Amniotic stem cell (primary cell): ENCODE measurements around the gene ALPK3.

Source experiments
- DNase-seq: peaks from one replicate; lab custom pipeline; 2025; lab: John Stamatoyannopoulos, UW

Gene ALPK3

GRCh38 chr15:84892786-84893307 is 75.7 kb downstream of the ALPK3 start:
- no peak for DNase-seq

GRCh38 chr15:84893607-84894006 is 76.5 kb downstream of the ALPK3 start:
- no peak for DNase-seq

DNA sequence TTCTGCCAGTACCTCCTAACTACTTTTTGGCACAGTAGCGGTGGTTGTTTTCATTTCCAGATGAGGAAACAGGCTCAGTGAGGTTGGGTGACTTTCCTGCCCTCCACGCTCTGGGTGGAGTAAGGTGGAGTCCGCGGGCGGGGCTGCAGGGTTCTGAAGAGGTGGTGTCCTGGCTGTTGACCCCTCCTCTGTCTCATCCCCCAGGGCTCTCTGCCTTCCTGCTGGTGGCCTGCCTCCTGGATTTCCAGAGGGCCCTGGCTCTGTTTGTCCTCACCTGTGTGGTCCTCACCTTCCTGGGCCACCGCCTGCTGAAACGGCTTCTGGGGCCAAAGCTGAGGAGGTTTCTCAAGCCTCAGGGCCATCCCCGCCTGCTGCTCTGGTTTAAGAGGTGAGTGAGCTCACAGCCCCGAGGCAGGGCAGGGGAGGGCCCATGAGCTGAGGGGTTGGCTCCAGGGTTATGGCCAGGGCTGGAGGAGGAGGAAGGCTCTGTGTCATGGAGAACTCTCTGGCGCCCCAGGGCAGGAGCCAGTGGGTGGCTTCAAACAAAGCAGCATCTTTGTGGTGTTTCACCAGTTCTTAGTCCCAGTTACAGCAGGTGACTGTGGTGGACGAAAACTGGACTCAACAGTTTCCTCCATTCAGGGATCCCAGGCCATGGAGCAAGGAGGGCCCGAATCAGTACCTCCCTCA is 77.7 kb downstream of the ALPK3 start:
- DNase-seq = no peak

GRCh38 chr15:84898761-84899160 is 81.6 kb downstream of the ALPK3 start:
- no peak for DNase-seq

DNA sequence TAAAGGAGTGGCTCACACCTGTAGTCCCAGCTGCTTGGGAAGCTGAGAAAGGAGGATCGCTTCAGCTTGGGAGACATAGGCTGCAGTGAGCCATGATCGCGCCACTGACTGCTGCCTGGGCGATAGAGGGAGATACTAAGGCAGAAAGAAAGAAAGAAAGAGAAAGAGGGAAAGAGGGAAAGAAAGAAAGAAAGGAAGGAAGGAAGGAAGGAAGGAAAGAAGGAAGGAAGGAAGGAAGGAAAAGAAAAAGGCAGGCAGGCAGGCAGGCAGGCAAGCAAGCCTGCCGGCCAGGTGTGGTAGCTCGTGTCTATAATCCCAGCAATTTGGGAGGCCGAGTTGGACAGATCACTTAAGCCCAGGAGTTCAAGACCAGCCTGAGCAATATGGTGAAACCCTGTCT is 82.6 kb downstream of the ALPK3 start:
- no peak for DNase-seq

DNA sequence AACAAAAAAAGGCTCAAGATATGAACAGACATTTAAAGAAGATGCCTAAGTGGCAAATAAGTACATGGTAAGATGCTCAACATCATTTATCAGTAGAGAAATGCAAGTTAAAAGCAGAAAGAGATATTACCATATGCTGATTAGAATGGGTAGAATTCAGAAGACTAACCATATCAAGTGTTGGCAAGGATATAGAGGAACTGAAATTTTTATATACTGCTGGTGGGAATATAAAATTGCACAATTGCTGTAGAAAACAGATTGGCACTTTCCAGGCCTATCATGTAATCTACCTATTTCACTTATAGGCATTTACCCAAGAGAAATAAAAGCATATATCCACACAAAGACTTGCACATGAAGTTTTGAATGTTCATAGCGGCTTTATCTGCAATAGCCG is 84.4 kb downstream of the ALPK3 start:
- no peak for DNase-seq

DNA sequence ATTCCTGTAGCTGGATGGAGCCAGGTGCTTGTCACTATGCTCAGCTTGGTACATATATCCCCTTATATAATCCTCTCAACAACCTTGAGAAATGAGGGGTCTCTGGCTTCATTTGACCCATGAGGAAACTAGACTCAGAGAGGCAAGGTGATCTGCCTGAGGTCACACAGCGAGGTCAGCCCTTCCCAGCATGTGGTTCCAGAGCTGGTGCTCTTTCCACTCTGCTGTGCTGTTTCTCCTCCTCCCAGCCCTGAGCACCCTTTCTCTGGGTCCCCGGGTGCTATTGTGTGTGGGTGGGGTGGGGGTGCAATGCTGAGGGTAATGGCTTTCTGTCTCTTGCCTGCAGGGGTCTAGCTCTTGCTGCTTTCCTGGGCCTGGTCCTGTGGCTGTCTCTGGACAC is 86.6 kb downstream of the ALPK3 start:
- no peak for DNase-seq

GRCh38 chr15:84904419-84904818 is 87.3 kb downstream of the ALPK3 start:
- DNase-seq = no peak

- DNase-seq = no peak
Measured at GRCh38 chr15:84905016-84905916, 88.1 kb downstream of the ALPK3 start.

DNA sequence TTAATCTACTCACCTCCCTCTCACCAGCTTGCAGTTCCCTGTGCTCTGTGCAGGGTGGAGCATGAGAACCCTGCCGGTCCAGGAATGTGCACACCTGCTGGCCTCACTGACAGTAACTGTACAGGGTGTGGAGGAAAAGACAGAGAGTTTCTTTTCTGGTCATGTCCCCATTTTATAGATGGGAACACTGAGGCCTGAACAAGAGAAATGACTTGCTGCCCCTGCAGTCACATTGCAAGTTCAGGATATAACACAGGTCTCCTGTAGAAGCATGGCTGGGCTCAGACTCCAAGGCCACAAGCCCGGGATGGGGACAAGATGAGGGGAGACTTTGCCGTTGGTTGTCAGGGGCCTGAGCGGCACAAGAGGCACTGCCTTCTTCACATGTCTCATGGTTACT is 90.6 kb downstream of the ALPK3 start:
- DNase-seq = no peak

GRCh38 chr15:84908564-84908963 is 91.4 kb downstream of the ALPK3 start:
- no peak for DNase-seq

DNA sequence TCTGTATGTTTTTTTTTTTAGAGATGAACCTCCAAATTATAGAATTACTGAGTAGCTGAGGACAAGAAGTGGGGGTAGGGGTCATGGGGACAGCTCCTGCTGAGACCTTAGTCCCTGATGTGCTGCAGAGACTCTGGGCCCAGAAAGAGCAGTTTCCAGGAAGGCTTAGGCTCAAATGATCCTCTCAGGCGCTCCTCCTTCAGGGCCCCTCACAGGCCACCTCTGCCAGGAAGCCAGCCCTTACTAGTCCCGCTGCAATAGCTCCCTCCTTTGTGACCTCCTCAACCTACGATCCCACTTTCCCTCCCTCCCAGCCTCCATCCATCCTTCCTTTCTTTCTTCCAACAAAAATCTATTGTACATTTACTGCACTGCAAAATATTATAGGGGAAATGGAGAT is 91.9 kb downstream of the ALPK3 start:
- no peak for DNase-seq

- DNase-seq = no peak
Measured at GRCh38 chr15:84909782-84910181, 92.6 kb downstream of the ALPK3 start.

DNA sequence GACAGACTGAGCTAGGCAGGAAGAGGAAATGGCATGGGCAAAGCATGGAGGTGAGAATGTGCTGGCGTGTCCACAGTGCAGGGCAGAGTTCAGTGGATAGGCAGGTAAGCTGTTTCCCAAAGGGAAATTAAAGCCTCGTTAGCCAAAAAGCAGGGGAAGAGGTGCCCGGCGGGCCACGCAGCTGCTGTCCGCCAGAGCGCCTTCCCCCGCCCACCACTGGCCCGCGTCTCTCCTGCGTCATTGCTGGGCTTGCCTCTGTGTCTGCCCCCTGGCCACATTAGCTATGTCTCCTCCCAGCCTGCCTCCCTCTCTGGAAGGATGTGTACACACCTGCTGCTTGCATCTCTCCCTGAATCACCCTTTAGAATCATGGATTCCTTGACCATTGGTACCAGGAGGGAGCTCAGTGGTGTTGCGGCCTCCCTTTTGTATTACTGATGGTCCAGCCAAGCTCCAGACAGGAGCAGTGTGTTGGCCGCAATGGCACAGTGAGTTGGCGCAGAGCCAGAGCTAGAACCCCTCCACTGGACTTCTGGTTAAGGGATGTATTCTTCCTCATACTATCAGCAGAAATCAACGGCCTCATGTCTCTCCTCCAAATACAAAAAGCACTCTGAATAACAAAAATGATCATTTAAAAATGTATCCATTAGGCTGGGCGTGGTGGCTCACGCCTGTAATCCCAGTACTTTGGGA is 93.9 kb downstream of the ALPK3 start:
- no peak for DNase-seq

DNA sequence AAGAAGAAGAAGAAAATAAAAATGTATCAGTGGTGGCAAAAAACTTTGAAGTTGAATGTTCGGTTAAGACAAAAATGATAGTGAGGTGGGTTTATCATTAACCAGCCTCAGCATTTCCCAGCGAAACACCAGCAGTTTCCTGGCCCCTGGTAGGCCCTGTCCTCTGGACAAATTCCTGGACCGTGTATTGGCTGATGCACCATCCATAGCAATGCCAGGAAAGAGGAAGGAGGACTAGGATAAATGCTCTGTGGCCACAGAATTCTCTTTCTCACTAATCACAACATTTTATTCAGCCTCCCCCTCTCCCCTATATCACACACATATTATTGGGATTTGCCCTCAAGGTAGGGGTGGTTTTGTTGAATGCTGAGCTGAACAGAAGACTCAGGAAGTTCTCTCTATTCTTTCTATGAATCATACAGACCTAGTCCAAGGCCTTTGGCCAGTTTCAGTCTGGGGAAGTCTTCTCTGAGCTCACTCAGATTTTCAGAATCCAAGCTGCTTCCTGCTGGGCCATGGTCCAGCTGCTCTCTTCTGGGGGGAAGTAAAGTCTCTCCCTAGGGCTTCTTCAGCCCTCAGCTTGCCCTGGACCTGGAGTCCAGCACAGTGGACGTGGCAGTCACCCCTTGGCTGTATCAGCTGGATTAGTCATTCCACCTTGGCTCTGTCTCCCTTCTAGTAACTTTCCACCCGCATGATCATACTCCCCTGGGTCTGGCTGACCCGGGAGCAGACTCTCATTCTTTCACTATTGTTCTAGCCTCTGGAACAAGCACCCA is 94.9 kb downstream of the ALPK3 start:
- DNase-seq = peak; percentile 78

DNA sequence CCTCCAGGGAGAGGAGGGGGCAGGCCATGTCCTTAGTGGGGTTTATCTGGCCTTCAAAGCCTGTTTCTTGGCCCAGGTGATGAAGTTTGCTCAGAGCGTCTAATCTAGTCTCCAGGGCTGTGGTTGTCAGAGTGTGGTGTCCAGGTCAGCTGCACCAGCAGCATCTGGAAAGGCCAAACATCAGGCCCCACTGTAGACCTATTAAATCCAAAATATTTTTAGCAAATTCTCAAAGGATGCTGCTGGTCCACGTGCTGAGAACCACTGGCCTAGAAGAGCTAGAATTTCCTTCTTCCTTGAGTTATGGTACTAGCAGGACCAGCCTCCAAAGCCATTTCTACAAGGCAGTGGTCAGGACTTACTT is 96.2 kb downstream of the ALPK3 start:
- DNase-seq = no peak

- no peak for DNase-seq
Measured at GRCh38 chr15:84914351-84914750, 97.2 kb downstream of the ALPK3 start.

DNA sequence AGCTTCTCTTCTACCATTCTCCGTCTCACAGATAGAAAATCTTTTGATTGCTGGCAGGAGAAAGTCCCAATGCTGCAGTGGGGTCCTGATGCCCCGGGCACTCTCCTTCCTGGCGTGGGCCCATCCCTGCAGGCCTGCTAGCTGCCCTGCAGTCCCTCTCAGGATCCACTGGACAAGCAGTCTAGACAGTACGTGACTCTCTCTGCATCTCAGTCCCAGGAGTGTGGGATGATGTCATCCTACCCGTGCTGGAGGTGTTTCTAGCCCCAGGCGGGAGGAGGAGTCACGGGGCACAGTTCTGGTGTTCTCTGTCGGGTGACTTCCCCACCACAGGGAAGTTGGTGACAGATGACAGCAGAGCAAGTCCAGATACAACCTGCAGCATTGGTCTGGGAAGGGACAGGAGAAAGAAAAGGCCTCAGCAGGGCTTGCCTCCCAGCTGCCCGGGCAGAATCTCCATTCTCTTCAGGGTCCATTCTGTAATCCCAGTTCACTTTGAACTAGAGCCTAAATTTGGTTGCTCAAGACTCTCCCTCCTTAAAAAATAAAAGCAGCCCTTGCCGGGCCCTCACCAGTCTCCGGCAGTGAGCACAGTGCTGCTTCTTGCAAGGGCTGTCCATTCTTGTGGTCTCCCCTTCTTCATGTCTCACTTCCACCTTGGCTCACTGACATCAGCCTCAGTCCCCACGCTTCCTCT is 97.9 kb downstream of the ALPK3 start:
- DNase-seq = peak; percentile 63

GRCh38 chr15:84915606-84915958 is 98.4 kb downstream of the ALPK3 start:
- no peak for DNase-seq

GRCh38 chr15:84917452-84917851 is 100.3 kb downstream of the ALPK3 start:
- DNase-seq = no peak

DNA sequence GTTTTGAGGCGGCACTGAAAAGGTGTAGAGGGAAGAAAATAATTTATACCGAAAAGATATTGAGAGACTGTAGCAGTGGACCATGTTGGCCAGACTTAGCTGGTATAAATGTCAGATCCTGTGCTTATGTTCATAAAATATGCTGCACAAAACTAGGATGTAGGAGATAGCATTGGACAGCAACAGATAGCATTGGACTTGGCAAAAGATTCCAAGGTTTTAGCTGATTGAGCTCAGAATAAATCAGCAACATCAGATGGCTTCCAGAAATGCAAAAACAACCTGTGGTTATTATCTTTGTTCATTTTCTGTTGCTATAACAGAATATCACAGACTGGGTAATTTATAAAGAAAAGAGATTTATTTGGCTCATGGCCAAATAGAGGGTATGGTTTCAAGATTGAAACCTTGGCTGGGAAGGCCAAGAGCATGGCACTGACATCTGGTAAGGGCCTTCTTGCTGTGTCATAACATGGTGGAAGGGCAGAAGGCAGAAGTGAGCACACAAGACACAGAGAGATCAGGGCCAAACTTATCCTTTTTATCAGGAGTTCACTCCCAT is 102.0 kb downstream of the ALPK3 start:
- no peak for DNase-seq
